Endothelial cell of umbilical vein (primary cell): ENCODE measurements around the gene FBXO48. TPM values are rescaled to one million over a fixed set of nuclear protein-coding genes. Genes with fewer than 3 reads are reported as not detected.

Experiments
- BruUV-seq: library from RNA; stranded (reverse); fragments of 400-500 nt; replicated peaks from 2 replicates; lab custom pipeline; 2021; lab: Mats Ljungman, UMichigan
- CTCF ChIA-PET: fragments of 300-600, 350-600 bp; sonication (Branson Sonifier 250); formaldehyde crosslinking; loops from one replicate; lab custom pipeline; 2021; ENCODE audit warnings: antibody characterized with exemption, inconsistent platforms; lab: Charles Lee
- POLR2A ChIA-PET: fragments of 300-600, 350-600 bp; sonication (Branson Sonifier 250); formaldehyde crosslinking; loops from one replicate; lab custom pipeline; 2021; ENCODE audit warnings: antibody characterized with exemption, inconsistent platforms; lab: Charles Lee
- DNase-seq: peaks from one replicate; pipeline ENCODE4 v3.0.0-alpha.2; 2011; ENCODE audit warnings: low read depth, low spot score
- FAIRE-seq: peaks from 2 replicates; lab custom pipeline; 2011; peaks lifted over from hg19 to GRCh38; lab: Jason Lieb, UNC
- H2AFZ ChIP-seq: 2 replicates; pipeline ENCODE4 v1.6.0; 2012; ENCODE audit warnings: low read depth, low read length, control low read depth, inconsistent platforms
- H3K27ac ChIP-seq: 2 replicates; pipeline ENCODE4 v1.5.1; 2011; ENCODE audit warnings: low read depth, mild to moderate bottlenecking, control low read depth, low read length, moderate library complexity; ENCODE audit not compliant: insufficient read depth
- H3K27me3 ChIP-seq, 2 experiments: 2 replicates each; pipeline versions ENCODE4 v1.6.0 to v1.6.1; 2011; ENCODE audit warnings: low read length in 2 of 2, mixed read lengths in 1 of 2; ENCODE audit not compliant: control insufficient read depth in 2 of 2, insufficient read depth in 2 of 2
- H3K36me3 ChIP-seq, 2 experiments: 2 replicates in 1 of 2; 3 replicates in 1 of 2; pipeline ENCODE4 v1.5.1; 2011; ENCODE audit warnings: low read length in 2 of 2, mild to moderate bottlenecking in 1 of 2, moderate library complexity in 1 of 2; ENCODE audit not compliant: control insufficient read depth in 2 of 2, insufficient read depth in 2 of 2; ENCODE audit errors: extremely low read depth in 1 of 2
- H3K4me1 ChIP-seq: 3 replicates; pipeline ENCODE4 v1.5.1; 2011; ENCODE audit warnings: mild to moderate bottlenecking, low read length; ENCODE audit not compliant: control insufficient read depth, insufficient read depth; ENCODE audit errors: extremely low read depth
- H3K4me2 ChIP-seq: 2 replicates; pipeline ENCODE4 v1.6.1; 2011; ENCODE audit warnings: low read length, control low read depth, mixed read lengths; ENCODE audit not compliant: insufficient read depth
- H3K4me3 ChIP-seq, 3 experiments: fragments of 200-600 bp in 1 of 3; sonication (generic), shearing (Covaris generic) in 1 of 3; replicated peaks in 1 of 3; 2 replicates each; pipeline ENCODE4 v1.5.1; 2011 to 2016; ENCODE audit warnings: control low read depth in 3 of 3, low read length in 3 of 3, mild to moderate bottlenecking in 2 of 3, inconsistent platforms in 1 of 3, low read depth in 1 of 3, moderate library complexity in 1 of 3; ENCODE audit not compliant: insufficient read depth in 1 of 3
- H3K79me2 ChIP-seq: 2 replicates; pipeline ENCODE4 v1.6.0; 2012; ENCODE audit warnings: low read length, inconsistent platforms; ENCODE audit not compliant: control insufficient read depth, insufficient read depth
- H3K9ac ChIP-seq: replicated peaks from 2 replicates; pipeline ENCODE3; 2011; ENCODE audit warnings: low read length, control low read depth; ENCODE audit not compliant: insufficient read depth; ENCODE audit errors: extremely low read depth
- H3K9me1 ChIP-seq: replicated peaks from 3 replicates; pipeline ENCODE4 v1.6.0; 2011; ENCODE audit warnings: mild to moderate bottlenecking, low read length; ENCODE audit not compliant: control insufficient read depth, insufficient read depth; ENCODE audit errors: extremely low read depth
- H3K9me3 ChIP-seq: replicated peaks from 2 replicates; pipeline ENCODE4 v1.5.1; 2012; ENCODE audit warnings: low read length, inconsistent platforms; ENCODE audit not compliant: control insufficient read depth, insufficient read depth
- H4K20me1 ChIP-seq: replicated peaks from 2 replicates; pipeline ENCODE3; 2011; ENCODE audit warnings: mild to moderate bottlenecking, low read length; ENCODE audit not compliant: control insufficient read depth, insufficient read depth; ENCODE audit errors: extremely low read depth
- EZH2 ChIP-seq: IDR thresholded peaks from 2 replicates; pipeline ENCODE4 v1.6.1; 2012; ENCODE audit warnings: borderline replicate concordance, low read depth, mild to moderate bottlenecking, moderate library complexity, low read length, inconsistent platforms; ENCODE audit not compliant: severe bottlenecking
- FOS ChIP-seq: IDR thresholded peaks from 2 replicates; pipeline ENCODE4 v1.6.1; 2011; ENCODE audit warnings: mild to moderate bottlenecking, low read length, moderate library complexity, borderline replicate concordance; ENCODE audit not compliant: insufficient read depth
- GATA2 ChIP-seq: IDR thresholded peaks from 2 replicates; pipeline ENCODE4 v1.7.0; 2011; ENCODE audit warnings: low read depth, mild to moderate bottlenecking, moderate library complexity, mixed read lengths, low read length; ENCODE audit not compliant: insufficient read length, insufficient read depth
- JUN ChIP-seq: IDR thresholded peaks from 2 replicates; pipeline ENCODE4 v1.6.1; 2011; ENCODE audit warnings: borderline replicate concordance, low read depth; ENCODE audit not compliant: insufficient read length, insufficient read depth
- MYC ChIP-seq: IDR thresholded peaks from one replicate; pipeline ENCODE4 v1.6.1; 2011; ENCODE audit warnings: mild to moderate bottlenecking, low read depth, low read length
- POLR2A ChIP-seq: IDR thresholded peaks from 2 replicates; pipeline ENCODE4 v1.6.1; 2012; ENCODE audit warnings: low read depth, mild to moderate bottlenecking, control low read depth, low read length
- POLR2AphosphoS5 ChIP-seq: IDR thresholded peaks from 2 replicates; pipeline ENCODE4 v1.6.1; 2012; ENCODE audit warnings: low read depth, mild to moderate bottlenecking, control low read depth, low read length, moderate library complexity; ENCODE audit not compliant: insufficient read depth
- dilution Hi-C: fragments of 300-500 bp; cut with MboI; formaldehyde crosslinking; loops from one replicate; pipeline ENCODE4 v1.15.0; 2019; ENCODE audit warnings: low sequenced_read_pairs; ENCODE audit not compliant: extremely low pct_ligation_motif_present
- intact Hi-C: fragments of 100-400 bp; cut with micrococcal nuclease; formaldehyde crosslinking; loops from one replicate; pipeline ENCODE4 v1.10.0; 2022
- polyA plus RNA-seq, 4 experiments: library from polyadenylated mRNA; depleted of rRNA in 3 of 4; stranded (reverse) in 3 of 4; unstranded in 1 of 4; fragments of >200 nt; gene quantifications; 2 replicates each; pipeline versions ENCODE4 v1.2.1 to v1.2.3, GENCODE V29; 2011 to 2012; ENCODE audit warnings: missing spikeins in 1 of 4
- total RNA-seq: library from RNA; stranded (reverse); gene quantifications from 2 replicates; pipeline ENCODE4 v1.2.3, GENCODE V29; 2021
- TF ChIP-seq, protein P1 (sequence below), 2 donors: IDR thresholded peaks; 1 replicate in 1 of 2; 2 replicates in 1 of 2; pipeline ENCODE4 v1.5.1; 2011; ENCODE audit warnings: low read length in 2 of 2, mild to moderate bottlenecking in 2 of 2, moderate library complexity in 2 of 2, control low read depth in 1 of 2, inconsistent platforms in 1 of 2, low read depth in 1 of 2; ENCODE audit not compliant: insufficient read depth in 1 of 2; ENCODE audit errors: extremely low read depth in 1 of 2
- TF ChIP-seq, protein P2 (sequence below): IDR thresholded peaks from 2 replicates; pipeline ENCODE4 v1.6.1; 2011; ENCODE audit not compliant: insufficient read depth, insufficient read length

Gene FBXO48
- total and polyA plus RNA-seq, 2 donors (not counting 3 experiments of a cell fraction or from before 2014, with no cell fraction given) = 0.46 to 0.73 TPM

DNA sequence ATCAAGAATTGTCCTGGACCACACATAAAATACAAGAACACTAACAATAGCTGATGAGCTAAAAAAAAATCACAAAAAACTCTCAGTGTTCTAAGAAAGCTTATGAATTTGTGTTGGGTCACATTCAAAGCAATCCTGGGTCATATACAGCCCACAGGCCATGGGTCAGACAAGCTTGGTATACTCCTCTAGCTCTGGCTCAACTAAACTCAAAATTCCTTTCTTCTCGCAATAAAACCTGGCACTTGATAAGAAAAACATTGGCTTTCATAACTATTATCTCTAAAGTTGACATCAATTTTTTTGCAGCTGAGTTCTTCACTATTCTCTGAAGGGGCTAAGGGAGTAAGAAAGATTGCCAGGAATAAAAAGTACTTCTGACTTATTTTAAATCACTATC, 38.3 kb downstream of the FBXO48 start:
- no peak overlapping the region for H3K9ac ChIP-seq
- H3K4me1 ChIP-seq = no peaks in the 10 kb centered on the region
- FAIRE-seq (no peak), DNase-seq (no peak)
- intact Hi-C loops = no loop called here
- no peak overlapping the region for H2AFZ ChIP-seq
- H3K27me3 ChIP-seq = peaks cover 12 to 18% of the 10 kb centered on the region in 2 experiments
- no peaks in the 10 kb centered on the region for H4K20me1 ChIP-seq
- no peaks in the 10 kb centered on the region for H3K9me1 ChIP-seq
- dilution Hi-C loops = no loop called here
- TF ChIP-seq EZH2 (no peak), POLR2AphosphoS5 (no peak), GATA2 (no peak), JUN (no peak), FOS (no peak), MYC (no peak), POLR2A (no peak)
- TF ChIP-seq, protein P1, sequence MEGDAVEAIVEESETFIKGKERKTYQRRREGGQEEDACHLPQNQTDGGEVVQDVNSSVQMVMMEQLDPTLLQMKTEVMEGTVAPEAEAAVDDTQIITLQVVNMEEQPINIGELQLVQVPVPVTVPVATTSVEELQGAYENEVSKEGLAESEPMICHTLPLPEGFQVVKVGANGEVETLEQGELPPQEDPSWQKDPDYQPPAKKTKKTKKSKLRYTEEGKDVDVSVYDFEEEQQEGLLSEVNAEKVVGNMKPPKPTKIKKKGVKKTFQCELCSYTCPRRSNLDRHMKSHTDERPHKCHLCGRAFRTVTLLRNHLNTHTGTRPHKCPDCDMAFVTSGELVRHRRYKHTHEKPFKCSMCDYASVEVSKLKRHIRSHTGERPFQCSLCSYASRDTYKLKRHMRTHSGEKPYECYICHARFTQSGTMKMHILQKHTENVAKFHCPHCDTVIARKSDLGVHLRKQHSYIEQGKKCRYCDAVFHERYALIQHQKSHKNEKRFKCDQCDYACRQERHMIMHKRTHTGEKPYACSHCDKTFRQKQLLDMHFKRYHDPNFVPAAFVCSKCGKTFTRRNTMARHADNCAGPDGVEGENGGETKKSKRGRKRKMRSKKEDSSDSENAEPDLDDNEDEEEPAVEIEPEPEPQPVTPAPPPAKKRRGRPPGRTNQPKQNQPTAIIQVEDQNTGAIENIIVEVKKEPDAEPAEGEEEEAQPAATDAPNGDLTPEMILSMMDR (IDR thresholded peaks at IDR 0.05; ENCODE audit: extremely low read depth in 1 of 2, insufficient read depth in 1 of 2, low read depth in 1 of 2, low read length in 2 of 2) = no peak
- TF ChIP-seq, protein P2, sequence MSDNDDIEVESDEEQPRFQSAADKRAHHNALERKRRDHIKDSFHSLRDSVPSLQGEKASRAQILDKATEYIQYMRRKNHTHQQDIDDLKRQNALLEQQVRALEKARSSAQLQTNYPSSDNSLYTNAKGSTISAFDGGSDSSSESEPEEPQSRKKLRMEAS = no peak
- no peak overlapping the region for H3K4me3 ChIP-seq
- no peak overlapping the region for H3K4me2 ChIP-seq
- CTCF ChIA-PET = interaction anchor here (1.8 to 3.4 kb wide), 2 partner anchors 12 to 59 kb away, joined by 3 to 24 read pairs; no protein-coding TSS in a partner anchor
- BruUV-seq = no TSS peak
- no peak overlapping the region for H3K27ac ChIP-seq
- H3K79me2 ChIP-seq = no peaks in the 10 kb centered on the region
- POLR2A ChIA-PET = no interaction called here
- no peaks in the 10 kb centered on the region for H3K36me3 ChIP-seq
- no peaks in the 10 kb centered on the region for H3K9me3 ChIP-seq
